CD14-positive monocyte (primary cell): ENCODE data around the gene TAF11L5. TPM values are rescaled to one million over a fixed set of nuclear protein-coding genes. Genes with fewer than 3 reads are reported as not detected.
A peak's percentile ranks its signal among the peaks of the same experiment; 100 is the strongest.

ENCODE experiments used
- DNase-seq, 3 donors: peaks; one replicate each; pipeline ENCODE4 v3.0.0-alpha.2; 2011 to 2022
- H2AFZ ChIP-seq: 2 replicates; pipeline ENCODE4 v1.6.0; 2012; ENCODE audit warnings: mild to moderate bottlenecking, low read depth, low read length, inconsistent platforms; ENCODE audit not compliant: insufficient read depth, poor library complexity, severe bottlenecking
- H3K27ac ChIP-seq, 2 donors: 1 replicate in 1 of 2; 2 replicates in 1 of 2; pipeline ENCODE4 v1.5.1; 2012 to 2013; ENCODE audit warnings: low read length in 2 of 2, control low read depth in 1 of 2, inconsistent platforms in 1 of 2, low read depth in 1 of 2, mild to moderate bottlenecking in 1 of 2
- H3K27me3 ChIP-seq, 2 donors: one replicate each; pipeline versions ENCODE4 v1.6.0 to v1.6.1; 2011 to 2013; ENCODE audit warnings: low read length in 2 of 2; ENCODE audit not compliant: control insufficient read depth in 2 of 2, insufficient read depth in 2 of 2
- H3K36me3 ChIP-seq, 2 donors: replicated peaks in 1 of 2; 1 replicate in 1 of 2; 2 replicates in 1 of 2; pipeline versions ENCODE4 v1.5.1 to v1.6.1; 2012 to 2013; ENCODE audit warnings: low read length in 2 of 2, control low read depth in 1 of 2, inconsistent platforms in 1 of 2, mild to moderate bottlenecking in 1 of 2; ENCODE audit not compliant: insufficient read depth in 2 of 2, control insufficient read depth in 1 of 2
- H3K4me1 ChIP-seq, 2 donors: 1 replicate in 1 of 2; 2 replicates in 1 of 2; pipeline versions ENCODE4 v1.5.1 to v1.6.1; 2012 to 2013; ENCODE audit warnings: low read length in 2 of 2, control low read depth in 1 of 2, inconsistent platforms in 1 of 2, mild to moderate bottlenecking in 1 of 2, moderate library complexity in 1 of 2; ENCODE audit not compliant: insufficient read depth in 2 of 2, control insufficient read depth in 1 of 2
- H3K4me2 ChIP-seq: replicated peaks from 2 replicates; pipeline ENCODE3; 2012; ENCODE audit warnings: low read length, moderate library complexity, mild to moderate bottlenecking; ENCODE audit not compliant: poor library complexity, severe bottlenecking; ENCODE audit errors: extremely low read depth
- H3K4me3 ChIP-seq, 3 experiments: fragments of 200-600 bp in 1 of 3; sonication (generic) in 1 of 3; replicated peaks in 1 of 3; 1 replicate in 2 of 3; 2 replicates in 1 of 3; pipeline ENCODE4 v1.5.1; 2011 to 2013; ENCODE audit warnings: low read length in 3 of 3, mild to moderate bottlenecking in 3 of 3, control low read depth in 2 of 3, low read depth in 2 of 3, inconsistent platforms in 1 of 3, moderate library complexity in 1 of 3
- H3K79me2 ChIP-seq: 2 replicates; pipeline ENCODE4 v1.6.0; 2012; ENCODE audit warnings: mild to moderate bottlenecking, control low read depth, inconsistent platforms, low read length, moderate library complexity; ENCODE audit not compliant: insufficient read depth
- H3K9ac ChIP-seq: 2 replicates; pipeline ENCODE4 v1.6.0; 2017; ENCODE audit warnings: low read length, mild to moderate bottlenecking; ENCODE audit not compliant: insufficient read depth, poor library complexity, severe bottlenecking
- H3K9me3 ChIP-seq, 2 donors: replicated peaks in 1 of 2; 1 replicate in 1 of 2; 2 replicates in 1 of 2; pipeline versions ENCODE4 v1.5.1 to v1.6.1; 2012 to 2013; ENCODE audit warnings: low read length in 2 of 2, control low read depth in 1 of 2; ENCODE audit not compliant: control insufficient read depth in 1 of 2, insufficient read depth in 1 of 2
- H4K20me1 ChIP-seq: 2 replicates; pipeline ENCODE4 v1.6.0; 2012; ENCODE audit warnings: mild to moderate bottlenecking, low read length, control low read depth, moderate library complexity; ENCODE audit not compliant: insufficient read depth
- H3K27ac Mint-ChIP-seq, 7 donors: one replicate each; pipeline ENCODE4 v1.8.0; 2020; ENCODE audit warnings: mild to moderate bottlenecking in 7 of 7, mixed read lengths in 7 of 7, moderate library complexity in 6 of 7, inconsistent platforms in 2 of 7
- H3K27me3 Mint-ChIP-seq, 3 donors: one replicate each; pipeline ENCODE4 v1.8.0; 2021 to 2022; ENCODE audit warnings: low read depth in 3 of 3, mild to moderate bottlenecking in 3 of 3, mixed read lengths in 3 of 3, moderate library complexity in 3 of 3, inconsistent platforms in 1 of 3
- H3K36me3 Mint-ChIP-seq, 2 donors: one replicate each; pipeline ENCODE4 v1.8.0; 2020; ENCODE audit warnings: mixed read lengths in 2 of 2, inconsistent platforms in 1 of 2, mild to moderate bottlenecking in 1 of 2
- H3K4me1 Mint-ChIP-seq: one replicate; pipeline ENCODE4 v1.8.0; 2020; ENCODE audit warnings: mild to moderate bottlenecking, mixed read lengths
- H3K4me3 Mint-ChIP-seq, 2 donors: one replicate each; pipeline ENCODE4 v1.8.0; 2020; ENCODE audit warnings: mild to moderate bottlenecking in 2 of 2, mixed read lengths in 2 of 2, moderate library complexity in 1 of 2
- H3K9me3 Mint-ChIP-seq, 7 donors: one replicate each; pipeline ENCODE4 v1.8.0; 2020 to 2022; ENCODE audit warnings: mixed read lengths in 7 of 7, mild to moderate bottlenecking in 6 of 7, moderate library complexity in 6 of 7, inconsistent platforms in 2 of 7
- CTCF ChIP-seq: fragments of 200-600 bp; IDR thresholded peaks from one replicate; pipeline ENCODE4 v1.8.0; 2022; ENCODE audit warnings: antibody characterized with exemption, mild to moderate bottlenecking
- WGBS: methylation state at CpG from one replicate; pipeline ENCODE4 v1.1.5; 2013; ENCODE audit warnings: missing lambda C conversion rate; ENCODE audit not compliant: insufficient coverage; 5-methylcytosine and 5-hydroxymethylcytosine counted together
- intact Hi-C, 2 donors: fragments of 100-400 bp; cut with micrococcal nuclease; formaldehyde crosslinking; loops; one replicate each; pipeline versions ENCODE4 v1.15.0 to v1.15.1; 2023
- polyA plus RNA-seq, 3 donors: library from polyadenylated mRNA; depleted of rRNA in 1 of 3; unstranded in 2 of 3; stranded (reverse) in 1 of 3; fragments of 300-500 nt in 2 of 3; fragments of >200 nt in 1 of 3; fragmentation: Illumina TruSeq in 2 of 3; gene quantifications; 1 replicate in 2 of 3; 2 replicates in 1 of 3; pipeline ENCODE4 v1.2.3, GENCODE V29; 2012 to 2021

TAF11L5 gene
- polyA plus RNA-seq, 3 donors, result not detected

- H3K27me3 Mint-ChIP-seq, result peaks cover 0 to 3% (median 0%) of the 10 kb centered on the region in 3 donors
- H3K9me3 Mint-ChIP-seq, result no peaks in the 10 kb centered on the region
- H3K4me3 Mint-ChIP-seq, result no peak overlapping the region
- H3K4me3 ChIP-seq, result no peak overlapping the region
- WGBS, result 95% methylated on average over 4 of the region's 7 CpGs
- intact Hi-C loops, result no loop called here
- H3K4me1 Mint-ChIP-seq, result peaks cover 7% of the 10 kb centered on the region
- H2AFZ ChIP-seq, result peak overlapping the region; percentile 29
- H3K9me3 ChIP-seq, result no peaks in the 10 kb centered on the region
- H3K4me1 ChIP-seq, result no peaks in the 10 kb centered on the region
- H3K27me3 ChIP-seq, result no peaks in the 10 kb centered on the region
- no peak overlapping the region for H3K27ac Mint-ChIP-seq
- no peaks in the 10 kb centered on the region for H4K20me1 ChIP-seq
- no peak overlapping the region for H3K27ac ChIP-seq
- no peak for TF ChIP-seq CTCF
- H3K36me3 Mint-ChIP-seq, result no peaks in the 10 kb centered on the region
- H3K36me3 ChIP-seq, result no peaks in the 10 kb centered on the region
- H3K9ac ChIP-seq, result no peak overlapping the region
- no peak for DNase-seq
- no peak overlapping the region for H3K4me2 ChIP-seq
- no peaks in the 10 kb centered on the region for H3K79me2 ChIP-seq
Measured at GRCh38 chr5:17477573-17478265, 47.3 kb upstream of the TAF11L5 start.

- no CpG with 5 or more reads among the region's 4 CpGs for WGBS
- no peak overlapping the region for H3K27ac ChIP-seq
- no peak overlapping the region for H3K4me2 ChIP-seq
- no peaks in the 10 kb centered on the region for H4K20me1 ChIP-seq
- Mint-ChIP-seq H3K36me3 (no peaks in the 10 kb centered on the region), H3K27ac (no peak overlapping the region), H3K4me3 (no peak overlapping the region), H3K27me3 (peaks cover 0 to 5% (median 3%) of the 10 kb centered on the region in 3 donors), H3K9me3 (no peaks in the 10 kb centered on the region), H3K4me1 (peaks cover 8% of the 10 kb centered on the region)
- no peaks in the 10 kb centered on the region for H3K9me3 ChIP-seq
- no peak overlapping the region for H3K9ac ChIP-seq
- H3K36me3 ChIP-seq, result no peaks in the 10 kb centered on the region
- H3K4me1 ChIP-seq, result no peaks in the 10 kb centered on the region
- no peak for DNase-seq
- intact Hi-C loops, result no loop called here
- no peak for TF ChIP-seq CTCF
- H2AFZ ChIP-seq, result no peak overlapping the region
- no peaks in the 10 kb centered on the region for H3K79me2 ChIP-seq
- H3K4me3 ChIP-seq, result no peak overlapping the region
- H3K27me3 ChIP-seq, result no peaks in the 10 kb centered on the region
Measured at GRCh38 chr5:17481378-17481777, 43.7 kb upstream of the TAF11L5 start.
